Chondrocyte (in vitro differentiated cells): ENCODE results near the gene RAD23B. TPM values are rescaled to one million over a fixed set of nuclear protein-coding genes. Genes with fewer than 3 reads are reported as not detected.

Experiments used
- DNase-seq: peaks from one replicate; pipeline ENCODE4 v3.0.0; 2021; ENCODE audit warnings: mixed read lengths, low spot score
- H3K27ac Mint-ChIP-seq: one replicate; pipeline ENCODE4 v1.8.0; 2021; ENCODE audit warnings: mild to moderate bottlenecking, moderate library complexity, mixed read lengths; ENCODE audit not compliant: unreplicated experiment
- H3K27me3 Mint-ChIP-seq: 2 replicates; pipeline ENCODE4 v1.8.0; 2021; ENCODE audit warnings: low read depth, mixed read lengths
- H3K36me3 Mint-ChIP-seq: 2 replicates; pipeline ENCODE4 v1.8.0; 2021; ENCODE audit warnings: low read depth, mixed read lengths
- H3K4me1 Mint-ChIP-seq: 2 replicates; pipeline ENCODE4 v1.8.0; 2021; ENCODE audit warnings: low read depth, mild to moderate bottlenecking, mixed read lengths
- H3K4me3 Mint-ChIP-seq: one replicate; pipeline ENCODE4 v1.8.0; 2021; ENCODE audit warnings: mild to moderate bottlenecking, moderate library complexity, mixed read lengths; ENCODE audit not compliant: unreplicated experiment
- H3K9me3 Mint-ChIP-seq: 2 replicates; pipeline ENCODE4 v1.8.0; 2021; ENCODE audit warnings: low read depth, mixed read lengths
- CTCF ChIP-seq: fragments of 200-600 bp; sonication (generic); IDR thresholded peaks from 2 replicates; pipeline ENCODE4 v1.5.0; 2021; ENCODE audit warnings: antibody characterized with exemption, mild to moderate bottlenecking, moderate library complexity
- total RNA-seq: library from RNA; stranded (reverse); gene quantifications from 3 replicates; pipeline ENCODE4 v1.2.1, GENCODE V29; 2021

The RAD23B gene
- total RNA-seq, 1 donor from 2014 or later, result 127 TPM

DNA sequence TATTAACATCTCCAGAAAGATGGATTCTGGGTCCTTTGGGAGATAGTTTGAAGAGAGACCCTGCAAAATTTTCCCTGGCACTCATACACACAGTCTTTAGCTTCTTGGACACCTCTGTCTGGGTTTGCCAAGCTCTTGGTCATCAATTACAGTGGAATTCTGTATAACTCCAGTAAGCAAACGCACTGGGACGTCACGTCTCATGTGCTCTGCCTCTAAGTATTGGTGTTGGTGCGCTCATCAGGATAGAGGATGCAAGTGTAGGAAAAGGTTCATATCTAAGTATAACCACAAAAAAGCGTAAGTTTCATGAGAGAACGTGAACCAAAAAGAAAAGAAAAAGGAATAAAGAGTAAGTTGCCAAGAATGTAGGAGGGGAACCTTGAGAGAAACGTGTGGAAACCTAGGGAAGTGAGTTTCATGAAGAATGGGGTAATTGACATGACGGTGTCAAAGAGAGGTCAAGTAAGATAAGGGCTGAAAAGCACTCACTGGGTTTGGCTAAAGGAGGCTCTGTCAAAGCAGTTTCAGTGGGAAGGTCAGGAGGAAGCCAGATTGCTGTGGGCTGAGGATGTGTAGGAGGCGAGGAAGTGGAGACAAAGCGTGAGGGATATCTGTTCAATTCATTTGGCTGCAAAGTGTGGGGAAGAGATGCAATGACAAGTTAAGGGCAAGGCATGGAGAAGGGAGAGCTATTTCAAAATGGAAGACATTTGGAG is 92.7 kb downstream of the RAD23B start:
- no peaks in the 10 kb centered on the region for H3K9me3 Mint-ChIP-seq
- H3K4me3 Mint-ChIP-seq, result no peak overlapping the region
- no peak for DNase-seq
- H3K27ac Mint-ChIP-seq, result no peak overlapping the region
- no peaks in the 10 kb centered on the region for H3K27me3 Mint-ChIP-seq
- no peak for TF ChIP-seq CTCF
- no peaks in the 10 kb centered on the region for H3K4me1 Mint-ChIP-seq
- no peaks in the 10 kb centered on the region for H3K36me3 Mint-ChIP-seq

DNA sequence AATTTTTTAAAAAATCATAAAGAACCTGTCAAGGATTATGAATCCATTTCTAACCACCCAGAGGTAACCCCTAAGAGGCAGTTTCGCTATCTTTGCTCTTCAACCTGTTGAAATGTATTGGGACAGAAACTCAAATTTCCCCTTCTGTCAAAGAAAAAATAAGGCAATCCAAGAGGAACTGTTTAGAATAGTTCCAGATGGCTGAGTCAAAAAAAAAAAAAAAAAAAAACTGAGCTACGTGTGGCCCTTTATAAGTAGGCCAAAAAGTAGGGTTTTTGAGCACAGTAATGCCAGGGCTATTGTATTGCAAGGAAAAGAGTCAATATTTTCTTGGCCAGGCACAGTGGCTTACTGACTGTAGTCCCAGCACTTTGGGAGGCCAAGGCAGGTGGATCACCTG is 94.9 kb downstream of the RAD23B start:
- H3K4me1 Mint-ChIP-seq, result no peaks in the 10 kb centered on the region
- no peaks in the 10 kb centered on the region for H3K36me3 Mint-ChIP-seq
- peaks cover 1% of the 10 kb centered on the region for H3K27me3 Mint-ChIP-seq
- no peak overlapping the region for H3K27ac Mint-ChIP-seq
- TF ChIP-seq CTCF, result no peak
- no peak for DNase-seq
- no peak overlapping the region for H3K4me3 Mint-ChIP-seq
- no peaks in the 10 kb centered on the region for H3K9me3 Mint-ChIP-seq

Other genes starting within 250 kb of the RAD23B start
- 22.3 to 36.0 TPM (median 35.1 TPM) in 3 replicates for gene KLF4, start 206.5 kb downstream of the RAD23B start, total RNA-seq